GM12865 (cell line): ENCODE measurements around the gene RETREG1.

ENCODE experiments used
- DNase-seq: peaks from one replicate; pipeline ENCODE4 v3.0.0; 2010; ENCODE audit warnings: low read depth
- H3K4me3 ChIP-seq: 2 replicates; pipeline ENCODE4 v1.5.1; 2011; ENCODE audit warnings: mild to moderate bottlenecking, low read depth, low read length, control low read depth
- TF ChIP-seq, protein P1 (sequence below): IDR thresholded peaks from 2 replicates; pipeline ENCODE4 v1.5.1; 2011; ENCODE audit warnings: low read length, control low read depth, low read depth, inconsistent platforms; ENCODE audit not compliant: insufficient read depth; ENCODE audit errors: missing control alignments

Gene RETREG1

DNA sequence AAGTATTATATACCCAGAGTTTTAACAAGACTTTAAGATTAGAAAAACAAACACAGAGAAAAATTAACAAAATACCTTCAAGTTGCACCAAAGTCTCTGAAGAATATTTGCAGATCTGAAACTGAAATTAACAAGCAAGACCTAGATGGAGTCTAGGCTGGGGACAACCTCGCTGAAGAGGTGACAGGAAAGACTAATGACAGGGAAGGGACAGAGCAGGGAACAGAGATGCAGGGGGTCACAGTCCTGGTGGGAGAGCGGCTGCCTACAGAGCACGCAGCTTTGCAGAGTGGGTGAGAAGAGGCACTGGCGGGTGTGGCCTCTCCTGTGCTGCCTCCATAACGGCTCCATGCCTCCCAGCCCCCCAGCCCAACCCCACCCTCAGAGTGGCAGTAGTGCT is 13.5 kb downstream of the RETREG1 start:
- TF ChIP-seq, protein P1, sequence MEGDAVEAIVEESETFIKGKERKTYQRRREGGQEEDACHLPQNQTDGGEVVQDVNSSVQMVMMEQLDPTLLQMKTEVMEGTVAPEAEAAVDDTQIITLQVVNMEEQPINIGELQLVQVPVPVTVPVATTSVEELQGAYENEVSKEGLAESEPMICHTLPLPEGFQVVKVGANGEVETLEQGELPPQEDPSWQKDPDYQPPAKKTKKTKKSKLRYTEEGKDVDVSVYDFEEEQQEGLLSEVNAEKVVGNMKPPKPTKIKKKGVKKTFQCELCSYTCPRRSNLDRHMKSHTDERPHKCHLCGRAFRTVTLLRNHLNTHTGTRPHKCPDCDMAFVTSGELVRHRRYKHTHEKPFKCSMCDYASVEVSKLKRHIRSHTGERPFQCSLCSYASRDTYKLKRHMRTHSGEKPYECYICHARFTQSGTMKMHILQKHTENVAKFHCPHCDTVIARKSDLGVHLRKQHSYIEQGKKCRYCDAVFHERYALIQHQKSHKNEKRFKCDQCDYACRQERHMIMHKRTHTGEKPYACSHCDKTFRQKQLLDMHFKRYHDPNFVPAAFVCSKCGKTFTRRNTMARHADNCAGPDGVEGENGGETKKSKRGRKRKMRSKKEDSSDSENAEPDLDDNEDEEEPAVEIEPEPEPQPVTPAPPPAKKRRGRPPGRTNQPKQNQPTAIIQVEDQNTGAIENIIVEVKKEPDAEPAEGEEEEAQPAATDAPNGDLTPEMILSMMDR, result no peak
- DNase-seq, result no peak
- no peak overlapping the region for H3K4me3 ChIP-seq

DNA sequence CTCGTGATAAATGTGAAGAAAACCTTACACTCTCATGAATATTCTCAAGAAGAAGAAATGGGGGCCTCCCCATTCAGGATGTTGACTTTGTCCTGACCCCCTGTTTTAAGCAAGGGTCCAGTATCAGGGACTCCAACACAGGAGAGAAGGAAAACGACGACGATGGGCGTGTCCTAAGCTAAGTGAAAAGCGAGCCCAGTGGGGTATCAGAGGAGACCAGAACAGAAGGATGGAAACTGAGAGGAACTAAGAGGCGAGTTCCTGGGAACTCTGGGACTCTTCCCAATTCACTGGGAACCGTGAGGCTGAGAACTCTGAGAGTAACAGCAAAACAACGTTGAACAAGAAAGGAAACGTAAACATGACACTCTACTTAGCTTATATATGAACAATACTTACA is 14.6 kb downstream of the RETREG1 start:
- TF ChIP-seq, protein P1, result no peak
- H3K4me3 ChIP-seq, result no peak overlapping the region
- DNase-seq, result no peak

DNA sequence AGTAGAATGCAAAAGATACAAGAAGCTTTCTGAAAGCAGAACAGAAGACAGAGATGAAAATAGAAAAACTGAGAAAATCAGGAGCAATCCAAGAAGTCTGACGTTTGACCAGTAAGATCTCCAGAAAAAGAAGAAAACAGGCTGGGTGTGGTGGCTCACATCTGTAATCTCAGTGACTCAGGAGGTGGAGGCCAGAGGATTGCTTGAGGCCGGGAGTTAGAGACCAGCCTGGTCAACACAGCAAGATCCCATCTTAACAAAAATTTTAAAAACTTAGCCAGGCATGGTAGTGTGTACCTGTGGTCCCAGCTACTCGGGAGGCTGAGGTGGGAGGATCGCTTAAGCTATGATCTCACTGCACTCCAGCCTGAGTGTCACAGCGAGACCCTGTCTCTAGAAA is 15.9 kb downstream of the RETREG1 start:
- TF ChIP-seq, protein P1, result no peak
- no peak for DNase-seq
- H3K4me3 ChIP-seq, result no peak overlapping the region

DNA sequence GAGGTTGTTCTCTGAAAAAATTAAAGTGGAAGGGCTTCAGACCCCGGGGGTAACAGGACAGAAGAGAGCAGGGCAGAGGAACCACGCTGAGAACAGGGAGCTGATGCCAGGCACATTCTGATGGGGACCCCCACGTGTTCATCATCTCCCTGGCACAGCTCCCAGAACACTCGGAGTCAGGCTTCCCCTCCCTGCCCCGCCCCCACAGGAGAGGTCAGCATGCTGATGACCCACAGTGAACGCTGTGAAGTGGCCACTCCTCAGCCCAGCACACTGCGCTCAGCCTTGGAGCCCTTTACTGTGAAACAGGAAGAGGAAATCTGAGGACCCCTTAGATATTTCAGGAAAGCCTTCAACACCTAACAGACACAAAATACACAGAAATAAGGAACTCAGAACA is 16.4 kb downstream of the RETREG1 start:
- TF ChIP-seq, protein P1, result no peak
- no peak overlapping the region for H3K4me3 ChIP-seq
- no peak for DNase-seq

DNA sequence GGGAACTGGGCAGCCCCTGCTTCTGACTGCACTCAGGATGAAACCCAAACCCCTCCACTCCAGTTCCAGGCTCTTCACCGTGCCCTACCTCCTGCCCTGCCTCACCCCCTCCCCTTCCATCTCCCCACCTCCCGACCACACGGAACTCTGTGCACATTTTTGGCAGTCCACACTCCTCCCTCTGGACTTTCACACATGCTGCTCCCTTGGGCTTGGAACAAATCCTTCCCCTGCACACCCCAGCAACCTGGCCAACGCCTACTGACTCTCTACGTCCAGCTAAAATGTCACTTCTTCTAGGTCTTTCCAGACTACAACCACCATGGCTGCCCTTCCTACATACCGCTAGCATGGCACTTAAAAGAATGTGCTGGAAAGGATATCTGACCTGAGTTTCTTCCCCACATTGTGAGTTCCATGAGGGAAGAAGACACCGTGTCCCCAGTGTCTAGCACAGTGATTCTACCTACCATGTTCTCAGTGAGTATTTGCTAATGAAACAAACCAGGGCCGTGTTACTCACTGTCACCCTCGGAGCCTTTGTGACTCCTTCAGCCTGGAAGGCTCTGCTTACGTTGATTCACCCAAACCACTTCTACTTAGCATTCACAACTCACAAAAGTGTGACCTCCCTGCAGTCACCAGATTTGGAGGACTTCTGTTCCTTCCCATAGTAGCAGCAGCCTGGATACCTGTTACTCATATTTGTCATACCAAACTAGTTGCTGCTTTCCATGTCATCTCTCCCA is 18.7 kb downstream of the RETREG1 start:
- DNase-seq, result no peak

DNA sequence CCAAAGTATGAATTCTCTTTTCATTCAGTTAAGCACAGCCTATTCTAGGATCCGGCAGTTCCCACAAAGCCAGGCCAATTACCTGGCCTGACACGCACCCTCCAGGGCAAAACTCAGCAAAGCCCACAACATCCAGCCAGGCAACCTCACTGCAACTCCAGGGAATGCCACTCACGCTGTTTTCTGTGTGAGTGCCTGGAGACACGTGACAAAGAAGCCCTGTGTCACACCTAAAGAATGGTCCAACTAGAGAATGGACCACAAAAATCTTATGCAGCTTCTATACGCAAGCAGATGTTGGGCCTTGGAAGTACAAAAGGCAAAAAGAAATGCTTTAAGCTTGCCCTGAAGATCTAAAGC is 20.2 kb downstream of the RETREG1 start:
- no peak overlapping the region for H3K4me3 ChIP-seq
- DNase-seq, result no peak
- TF ChIP-seq, protein P1, result no peak

More for the DNA sequence above, 18.7 kb downstream of the RETREG1 start:
- H3K4me3 ChIP-seq, result no peak overlapping the region
- TF ChIP-seq, protein P1, result no peak
